ENCODE data around the gene SLC16A10. TPM values are rescaled to one million over a fixed set of nuclear protein-coding genes. Genes with fewer than 3 reads are reported as not detected.

Gene SLC16A10
- total RNA-seq, 4 donors from 2014 or later: under 0.01 to 3.8 (median 1.2) TPM; not detected in 1

DNA sequence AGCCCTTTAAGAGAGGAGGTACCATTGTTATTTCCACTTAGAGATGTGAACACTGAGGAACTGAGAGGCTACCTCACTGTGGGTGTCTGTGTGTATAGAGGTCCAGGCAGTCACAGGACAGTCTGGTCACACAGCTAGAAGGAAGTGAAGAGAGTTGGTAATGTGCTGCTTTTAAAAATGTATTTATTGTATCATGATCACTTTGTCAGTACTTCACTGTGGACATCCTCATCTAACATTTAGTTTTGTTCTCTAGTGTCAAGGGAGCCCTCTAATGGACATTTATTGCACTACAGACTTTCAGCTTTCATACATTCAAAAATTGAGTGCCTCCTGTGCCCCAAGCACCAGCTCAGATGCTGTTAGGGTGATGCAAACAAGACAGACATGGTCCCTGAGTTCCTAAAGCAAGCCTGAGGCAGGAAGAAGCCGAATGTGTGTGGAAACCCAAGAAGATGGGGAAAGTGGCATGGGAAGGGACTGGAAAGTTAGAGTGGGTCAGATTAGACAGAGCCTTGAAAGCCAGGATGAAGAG lies 123.0 kb downstream of the SLC16A10 start:
- Histone ChIP-seq H3K9me3 (no peaks in the 10 kb centered on the region), H3K4me1 (no peaks in the 10 kb centered on the region), H3K4me3 (no peak overlapping the region), H3K27me3 (no peaks in the 10 kb centered on the region), H3K36me3 (no peaks in the 10 kb centered on the region), H3K27ac (no peak overlapping the region)
- no peak for DNase-seq
- no peak for TF ChIP-seq POLR2A (IDR thresholded peaks at IDR 0.05)
- TF ChIP-seq, protein P1, sequence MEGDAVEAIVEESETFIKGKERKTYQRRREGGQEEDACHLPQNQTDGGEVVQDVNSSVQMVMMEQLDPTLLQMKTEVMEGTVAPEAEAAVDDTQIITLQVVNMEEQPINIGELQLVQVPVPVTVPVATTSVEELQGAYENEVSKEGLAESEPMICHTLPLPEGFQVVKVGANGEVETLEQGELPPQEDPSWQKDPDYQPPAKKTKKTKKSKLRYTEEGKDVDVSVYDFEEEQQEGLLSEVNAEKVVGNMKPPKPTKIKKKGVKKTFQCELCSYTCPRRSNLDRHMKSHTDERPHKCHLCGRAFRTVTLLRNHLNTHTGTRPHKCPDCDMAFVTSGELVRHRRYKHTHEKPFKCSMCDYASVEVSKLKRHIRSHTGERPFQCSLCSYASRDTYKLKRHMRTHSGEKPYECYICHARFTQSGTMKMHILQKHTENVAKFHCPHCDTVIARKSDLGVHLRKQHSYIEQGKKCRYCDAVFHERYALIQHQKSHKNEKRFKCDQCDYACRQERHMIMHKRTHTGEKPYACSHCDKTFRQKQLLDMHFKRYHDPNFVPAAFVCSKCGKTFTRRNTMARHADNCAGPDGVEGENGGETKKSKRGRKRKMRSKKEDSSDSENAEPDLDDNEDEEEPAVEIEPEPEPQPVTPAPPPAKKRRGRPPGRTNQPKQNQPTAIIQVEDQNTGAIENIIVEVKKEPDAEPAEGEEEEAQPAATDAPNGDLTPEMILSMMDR (IDR thresholded peaks at IDR 0.05): peak; percentile 41 to 64 (median 52)
- intact Hi-C loops (cut with DNase I; ENCODE audit: low total_unique reads): no loop called here

DNA sequence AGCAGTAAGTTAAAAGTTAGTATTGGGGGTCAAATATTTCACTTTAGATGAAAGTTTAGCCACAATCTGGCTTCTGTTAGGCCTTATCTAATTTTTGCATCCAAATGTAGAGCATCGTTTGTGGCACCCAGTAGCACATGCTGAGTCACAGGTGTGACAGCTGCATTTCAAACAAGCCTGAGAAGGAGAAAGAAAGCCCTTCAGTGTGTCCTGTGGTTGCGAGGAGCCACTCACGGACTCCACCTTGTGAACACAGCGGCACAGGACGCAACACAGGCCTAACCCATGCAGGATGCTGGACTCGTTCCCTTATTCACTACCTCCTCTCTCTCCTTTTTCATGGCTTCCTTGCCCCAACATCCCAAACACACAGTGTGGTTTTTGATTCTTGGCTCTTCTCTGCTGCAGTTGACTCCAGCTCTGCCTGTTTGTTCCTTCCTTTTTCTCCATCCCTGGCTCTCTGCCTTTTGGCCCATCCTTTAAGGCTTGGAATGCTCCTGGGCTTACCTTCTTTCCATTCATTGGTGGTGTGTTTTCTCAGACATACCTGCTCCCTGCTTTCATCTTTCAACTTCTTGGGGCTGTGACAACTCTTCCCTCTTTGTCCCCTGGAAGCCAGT lies 124.2 kb downstream of the SLC16A10 start:
- H3K27me3 ChIP-seq: no peaks in the 10 kb centered on the region
- no peak for DNase-seq
- TF ChIP-seq, protein P1 (IDR thresholded peaks at IDR 0.05): no peak
- no peak for TF ChIP-seq POLR2A (IDR thresholded peaks at IDR 0.05)
- no peak overlapping the region for H3K27ac ChIP-seq
- H3K4me1 ChIP-seq: no peaks in the 10 kb centered on the region
- H3K4me3 ChIP-seq: no peak overlapping the region
- no peaks in the 10 kb centered on the region for H3K36me3 ChIP-seq
- no peaks in the 10 kb centered on the region for H3K9me3 ChIP-seq
- intact Hi-C loops (cut with DNase I; ENCODE audit: low total_unique reads): no loop called here

DNA sequence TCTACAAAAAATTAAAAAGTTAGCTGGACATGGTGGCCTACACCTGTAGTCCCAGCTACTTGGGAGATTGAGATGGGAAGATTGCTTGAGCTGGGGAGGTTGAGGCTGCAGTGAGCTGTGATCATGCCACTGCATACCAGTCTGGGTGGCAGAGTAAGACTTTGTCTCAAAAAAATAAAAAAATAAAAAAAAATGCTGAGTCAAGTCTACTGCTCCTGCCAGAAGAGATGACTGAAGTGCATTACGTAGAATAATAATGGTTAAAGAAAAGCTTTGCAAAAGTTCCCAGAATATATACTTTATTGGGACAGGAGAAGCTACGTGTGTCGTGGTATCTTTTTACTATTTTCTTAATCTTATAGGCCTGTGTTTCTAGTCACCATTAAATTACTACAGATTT lies 125.3 kb downstream of the SLC16A10 start:
- DNase-seq: no peak
- Histone ChIP-seq H3K36me3 (no peaks in the 10 kb centered on the region), H3K4me3 (no peak overlapping the region), H3K4me1 (no peaks in the 10 kb centered on the region), H3K9me3 (no peaks in the 10 kb centered on the region), H3K27ac (no peak overlapping the region), H3K27me3 (no peaks in the 10 kb centered on the region)
- intact Hi-C loops (cut with DNase I; ENCODE audit: low total_unique reads): no loop called here
- TF ChIP-seq, protein P1 (IDR thresholded peaks at IDR 0.05): no peak
- TF ChIP-seq POLR2A (IDR thresholded peaks at IDR 0.05): no peak

DNA sequence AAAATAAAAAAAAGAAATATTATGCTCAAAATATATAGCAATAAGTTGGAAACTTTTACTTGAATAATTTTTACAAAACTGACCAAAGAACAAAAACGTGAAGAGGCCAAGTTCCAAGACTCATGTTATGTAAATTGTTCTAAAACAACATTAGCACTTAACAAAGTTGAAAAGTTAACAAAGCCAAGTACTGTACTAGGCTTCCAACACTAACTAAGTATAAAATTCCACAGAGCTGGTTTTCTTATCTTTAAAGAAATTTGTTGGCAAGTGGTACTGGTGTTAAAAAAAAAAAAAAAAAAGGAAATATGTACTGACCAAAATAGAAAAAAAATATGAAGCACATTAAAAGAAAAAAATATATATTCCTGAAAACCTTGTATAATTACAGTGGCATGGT lies 127.8 kb downstream of the SLC16A10 start:
- intact Hi-C loops (cut with DNase I; ENCODE audit: low total_unique reads): no loop called here

DNA sequence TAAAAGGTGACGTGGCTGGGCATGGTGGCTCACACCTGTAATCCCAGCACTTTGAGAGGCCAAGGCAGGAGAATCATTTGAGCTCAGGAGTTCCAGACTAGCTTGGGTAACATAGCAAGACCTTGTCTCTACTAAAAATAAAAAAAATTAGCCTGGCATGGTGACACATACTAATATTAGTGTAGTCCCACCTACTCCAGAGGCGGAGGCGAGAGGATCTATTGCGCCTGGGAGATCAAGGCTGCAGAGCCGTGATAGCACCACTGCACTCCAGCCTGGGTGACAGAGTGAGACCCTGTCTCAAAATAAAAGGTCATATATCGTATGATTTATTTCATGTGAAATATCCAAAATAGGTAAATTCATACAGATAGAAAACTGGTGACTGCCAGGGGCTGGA lies 132.5 kb downstream of the SLC16A10 start:
- Histone ChIP-seq H3K36me3 (no peaks in the 10 kb centered on the region), H3K27me3 (no peaks in the 10 kb centered on the region), H3K4me3 (no peak overlapping the region), H3K9me3 (no peaks in the 10 kb centered on the region), H3K4me1 (no peaks in the 10 kb centered on the region), H3K27ac (no peak overlapping the region)
- intact Hi-C loops (cut with DNase I; ENCODE audit: low total_unique reads): no loop called here
- TF ChIP-seq, protein P1 (IDR thresholded peaks at IDR 0.05): no peak
- no peak for TF ChIP-seq POLR2A (IDR thresholded peaks at IDR 0.05)
- no peak for DNase-seq

More for the DNA sequence above, 127.8 kb downstream of the SLC16A10 start:
- Histone ChIP-seq H3K4me3 (no peak overlapping the region), H3K4me1 (no peaks in the 10 kb centered on the region), H3K27me3 (no peaks in the 10 kb centered on the region), H3K36me3 (no peaks in the 10 kb centered on the region), H3K27ac (no peak overlapping the region), H3K9me3 (no peaks in the 10 kb centered on the region)
- no peak for TF ChIP-seq POLR2A (IDR thresholded peaks at IDR 0.05)
- TF ChIP-seq, protein P1 (IDR thresholded peaks at IDR 0.05): no peak
- no peak for DNase-seq
